Measurements from ENCODE around the gene PSMG1.
"Not testable (repeated sequence)": the region's sequence is repeated elsewhere in the genome, so short reads cannot be mapped to it uniquely, and the experiment has no call there.

Gene PSMG1

DNA sequence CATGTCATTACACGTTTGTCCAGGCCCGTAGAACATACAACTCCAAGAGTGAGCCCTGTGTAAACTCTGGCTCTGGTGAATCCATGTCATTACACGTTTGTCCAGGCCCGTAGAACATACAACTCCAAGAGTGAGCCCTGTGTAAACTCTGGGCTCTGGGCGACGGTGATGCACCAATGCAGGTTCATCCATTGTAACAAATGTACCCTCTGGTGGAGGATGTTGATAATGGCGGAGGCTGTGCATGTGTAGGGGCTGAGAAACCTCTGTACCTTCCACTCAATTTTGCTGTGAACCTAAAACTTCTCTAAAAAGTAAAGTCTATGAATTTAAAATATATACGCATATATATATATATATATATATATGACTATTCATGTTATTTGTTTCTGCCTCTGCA lies 47.1 kb downstream of the PSMG1 start:
- not testable (repeated sequence) for H3K4me3 ChIP-seq (ENCODE audit: low read depth, low read length)
- TF ChIP-seq, protein P1, sequence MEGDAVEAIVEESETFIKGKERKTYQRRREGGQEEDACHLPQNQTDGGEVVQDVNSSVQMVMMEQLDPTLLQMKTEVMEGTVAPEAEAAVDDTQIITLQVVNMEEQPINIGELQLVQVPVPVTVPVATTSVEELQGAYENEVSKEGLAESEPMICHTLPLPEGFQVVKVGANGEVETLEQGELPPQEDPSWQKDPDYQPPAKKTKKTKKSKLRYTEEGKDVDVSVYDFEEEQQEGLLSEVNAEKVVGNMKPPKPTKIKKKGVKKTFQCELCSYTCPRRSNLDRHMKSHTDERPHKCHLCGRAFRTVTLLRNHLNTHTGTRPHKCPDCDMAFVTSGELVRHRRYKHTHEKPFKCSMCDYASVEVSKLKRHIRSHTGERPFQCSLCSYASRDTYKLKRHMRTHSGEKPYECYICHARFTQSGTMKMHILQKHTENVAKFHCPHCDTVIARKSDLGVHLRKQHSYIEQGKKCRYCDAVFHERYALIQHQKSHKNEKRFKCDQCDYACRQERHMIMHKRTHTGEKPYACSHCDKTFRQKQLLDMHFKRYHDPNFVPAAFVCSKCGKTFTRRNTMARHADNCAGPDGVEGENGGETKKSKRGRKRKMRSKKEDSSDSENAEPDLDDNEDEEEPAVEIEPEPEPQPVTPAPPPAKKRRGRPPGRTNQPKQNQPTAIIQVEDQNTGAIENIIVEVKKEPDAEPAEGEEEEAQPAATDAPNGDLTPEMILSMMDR (conservative IDR thresholded peaks at IDR 0.05; ENCODE audit: low read depth, low read length), result peak; percentile 65
- DNase-seq (ENCODE audit: low read depth), result peak; percentile 65

DNA sequence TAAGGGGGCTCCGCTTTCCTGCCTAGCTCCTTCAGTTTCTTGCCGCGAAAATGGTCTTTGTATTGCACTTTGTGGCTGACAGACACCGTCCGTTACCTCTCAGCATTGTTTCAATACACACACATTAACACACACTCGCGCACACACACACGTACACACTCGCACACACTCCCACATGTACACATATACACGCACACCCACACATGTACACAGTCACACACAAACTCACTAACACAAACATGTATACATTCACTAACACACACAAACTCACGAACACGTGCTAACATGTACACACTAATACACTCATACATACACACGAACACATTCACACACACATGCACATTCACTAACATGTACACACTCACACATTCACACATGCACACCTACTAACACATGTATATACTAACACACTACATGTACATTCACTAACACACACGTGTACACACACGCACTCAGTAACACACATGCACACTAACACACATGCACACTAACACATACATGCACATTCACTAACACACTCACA lies 48.9 kb downstream of the PSMG1 start:
- no peak overlapping the region for H3K4me3 ChIP-seq (ENCODE audit: low read depth, low read length)
- no peak for DNase-seq (ENCODE audit: low read depth)
- TF ChIP-seq, protein P1 (conservative IDR thresholded peaks at IDR 0.05; ENCODE audit: low read depth, low read length), result no peak

DNA sequence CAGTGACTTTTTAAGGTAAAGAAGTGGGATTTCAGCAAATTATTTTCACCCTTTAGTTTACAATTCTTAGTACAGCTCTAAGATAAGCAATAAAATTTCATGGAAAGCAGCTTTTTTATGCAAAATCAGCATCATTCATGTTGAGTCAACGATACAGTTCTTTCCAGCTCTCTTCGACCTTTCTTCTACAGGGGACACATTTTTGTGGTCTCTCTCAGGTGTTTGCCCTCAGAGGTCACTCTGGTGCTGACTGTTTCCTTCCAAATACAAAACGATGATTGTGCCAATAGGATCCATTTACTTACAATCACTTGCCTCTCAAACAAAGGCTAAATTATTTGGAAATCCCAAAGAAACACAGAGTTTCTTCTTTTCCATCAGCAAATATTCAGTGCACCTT lies 51.0 kb downstream of the PSMG1 start:
- DNase-seq (ENCODE audit: low read depth), result peak; percentile 21
- no peak overlapping the region for H3K4me3 ChIP-seq (ENCODE audit: low read depth, low read length)
- TF ChIP-seq, protein P1 (conservative IDR thresholded peaks at IDR 0.05; ENCODE audit: low read depth, low read length), result no peak

DNA sequence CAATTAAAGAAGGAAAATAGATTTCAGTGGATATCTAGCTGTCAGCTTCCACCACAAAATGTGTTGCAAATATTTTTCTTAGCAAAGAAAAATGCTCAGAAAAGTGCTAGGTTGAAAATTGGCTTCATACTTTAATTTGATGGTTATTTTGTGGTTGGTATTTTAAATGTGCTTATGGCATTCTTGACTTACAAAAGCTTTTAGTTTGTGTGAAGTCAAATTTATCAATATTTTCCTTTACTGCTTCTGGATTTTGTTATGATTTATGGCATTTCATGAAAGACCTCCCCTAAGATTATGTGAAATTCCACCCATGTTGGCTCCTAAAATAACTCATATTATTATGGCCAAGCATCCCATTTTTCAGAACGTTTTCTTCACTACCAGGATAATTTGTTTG lies 51.5 kb downstream of the PSMG1 start:
- no peak for DNase-seq (ENCODE audit: low read depth)
- TF ChIP-seq, protein P1 (conservative IDR thresholded peaks at IDR 0.05; ENCODE audit: low read depth, low read length), result no peak
- H3K4me3 ChIP-seq (ENCODE audit: low read depth, low read length), result no peak overlapping the region

DNA sequence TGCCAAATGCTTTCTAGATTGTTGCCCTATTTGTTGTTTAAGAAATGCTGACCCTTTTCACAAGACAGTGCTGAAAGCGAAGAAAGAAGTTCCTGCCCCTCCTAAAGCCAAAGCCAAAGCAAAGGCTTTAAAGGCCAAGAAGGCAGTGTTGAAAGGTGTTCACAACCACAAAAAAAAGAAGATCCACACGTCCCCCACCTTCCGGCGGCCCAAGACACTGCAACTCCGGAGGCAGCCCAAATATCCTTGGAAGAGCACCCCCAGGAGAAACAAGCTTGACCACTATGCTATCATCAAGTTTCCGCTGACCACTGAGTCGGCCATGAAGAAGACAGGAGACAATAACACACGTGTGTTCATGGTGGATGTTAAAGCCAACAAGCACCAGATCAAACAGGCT lies 55.7 kb downstream of the PSMG1 start:
- H3K4me3 ChIP-seq (ENCODE audit: low read depth, low read length), result no peak overlapping the region
- TF ChIP-seq, protein P1 (conservative IDR thresholded peaks at IDR 0.05; ENCODE audit: low read depth, low read length), result no peak
- no peak for DNase-seq (ENCODE audit: low read depth)

DNA sequence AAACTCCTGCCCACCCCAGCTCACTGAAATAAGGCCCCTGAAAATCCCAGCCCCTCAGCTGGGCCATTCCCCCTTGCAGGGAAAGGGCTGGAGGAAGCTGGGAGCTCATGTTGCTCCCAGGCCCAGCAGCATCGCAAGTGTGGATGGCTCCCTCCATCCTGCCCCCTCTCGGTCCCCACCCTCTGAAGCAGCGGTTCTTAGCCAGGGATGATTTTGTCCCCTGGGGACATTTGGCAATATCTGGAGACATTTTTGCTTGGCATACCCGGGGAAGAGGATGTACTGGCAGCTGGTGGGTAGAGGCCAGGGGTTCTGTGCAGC lies 56.8 kb downstream of the PSMG1 start:
- DNase-seq (ENCODE audit: low read depth), result no peak
- TF ChIP-seq, protein P1 (conservative IDR thresholded peaks at IDR 0.05; ENCODE audit: low read depth, low read length), result no peak
- no peak overlapping the region for H3K4me3 ChIP-seq (ENCODE audit: low read depth, low read length)

DNA sequence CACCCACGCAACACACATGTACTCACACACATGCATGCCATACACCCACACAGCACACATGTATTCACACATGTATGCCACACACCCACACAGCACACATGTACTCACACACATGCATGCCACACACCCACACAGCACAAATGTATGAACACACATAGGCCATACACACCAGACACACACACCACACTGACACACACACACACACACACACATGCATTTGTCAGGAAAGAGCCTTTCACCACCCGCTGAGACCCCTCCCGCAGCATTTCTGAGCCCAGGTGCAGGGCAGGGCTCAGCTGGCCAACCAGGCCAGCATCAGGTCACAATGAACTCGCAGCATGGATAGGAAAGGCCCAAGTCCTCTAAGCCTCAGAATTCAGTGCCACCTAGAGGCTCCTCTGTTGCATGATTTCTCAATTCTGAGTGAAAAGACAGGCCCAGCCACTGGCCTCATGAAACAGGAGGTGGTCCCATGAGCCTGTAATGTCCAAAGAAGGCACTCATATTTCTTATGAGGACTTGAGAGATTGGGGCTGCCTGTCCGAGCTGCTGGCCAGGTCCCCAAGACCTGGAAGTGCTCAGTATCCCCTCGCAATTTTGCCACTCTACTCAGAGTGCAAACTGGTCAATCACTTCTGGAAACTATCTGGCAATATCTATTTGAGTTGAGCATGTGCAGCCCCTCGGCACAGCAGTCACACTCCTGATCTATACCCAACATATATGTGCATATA lies 57.3 kb downstream of the PSMG1 start:
- peak; percentile 88 for DNase-seq (ENCODE audit: low read depth)

More for the DNA sequence above, 57.3 kb downstream of the PSMG1 start:
- H3K4me3 ChIP-seq (ENCODE audit: low read depth, low read length), result no peak overlapping the region
- TF ChIP-seq, protein P1 (conservative IDR thresholded peaks at IDR 0.05; ENCODE audit: low read depth, low read length), result peak; percentile 84

All from choroid plexus epithelial cell (primary cell).